Measurements from ENCODE around the gene AATK. TPM values are rescaled to one million over a fixed set of nuclear protein-coding genes. Genes with fewer than 3 reads are reported as not detected.
A peak's percentile ranks its signal among the peaks of the same experiment; 100 is the strongest.

The AATK gene
- polyA plus RNA-seq, 2 of the 4 experiments (the other 2 are of a cell fraction): 0.26 to 0.37 TPM

DNA sequence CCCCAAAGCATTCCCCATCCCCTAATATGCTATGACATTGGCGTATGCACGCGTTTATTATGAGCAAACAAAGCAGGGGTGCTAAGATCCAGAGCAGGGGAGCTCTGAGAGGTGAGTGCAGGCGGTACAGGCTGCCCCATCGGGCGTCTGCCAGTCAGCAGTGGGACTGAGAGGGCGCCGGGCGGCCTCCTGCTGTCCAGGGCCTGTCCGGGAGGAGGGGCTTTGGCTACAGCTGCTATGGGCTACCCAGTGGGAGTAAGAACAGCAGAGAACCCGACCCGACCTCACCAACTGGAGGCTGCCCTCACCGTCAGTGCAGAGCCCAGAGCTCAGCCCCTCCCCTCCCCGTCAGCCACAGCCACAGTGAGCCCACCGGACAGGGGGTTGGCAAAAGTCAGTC is 18.5 kb upstream of the AATK start:
- ChIA-PET CTCF (interaction anchor here (1.2 to 4.6 kb wide), 3 partner anchors 16 to 41 kb away, joined by 3 to 36 read pairs (median 31); no protein-coding TSS in a partner anchor), POLR2A (no interaction called here)
- Histone ChIP-seq H3K4me3 (no peak overlapping the region), H3K4me1 (no peaks in the 10 kb centered on the region), H3K9me3 (no peaks in the 10 kb centered on the region), H3K4me2 (no peak overlapping the region), H3K27ac (no peak overlapping the region)
- TF ChIP-seq, protein P1, sequence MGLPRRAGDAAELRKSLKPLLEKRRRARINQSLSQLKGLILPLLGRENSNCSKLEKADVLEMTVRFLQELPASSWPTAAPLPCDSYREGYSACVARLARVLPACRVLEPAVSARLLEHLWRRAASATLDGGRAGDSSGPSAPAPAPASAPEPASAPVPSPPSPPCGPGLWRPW (IDR thresholded peaks at IDR 0.05): no peak
- no peak for TF ChIP-seq EHF (CRISPR knock-in tag; IDR thresholded peaks at IDR 0.05)
- TF ChIP-seq, protein P2, sequence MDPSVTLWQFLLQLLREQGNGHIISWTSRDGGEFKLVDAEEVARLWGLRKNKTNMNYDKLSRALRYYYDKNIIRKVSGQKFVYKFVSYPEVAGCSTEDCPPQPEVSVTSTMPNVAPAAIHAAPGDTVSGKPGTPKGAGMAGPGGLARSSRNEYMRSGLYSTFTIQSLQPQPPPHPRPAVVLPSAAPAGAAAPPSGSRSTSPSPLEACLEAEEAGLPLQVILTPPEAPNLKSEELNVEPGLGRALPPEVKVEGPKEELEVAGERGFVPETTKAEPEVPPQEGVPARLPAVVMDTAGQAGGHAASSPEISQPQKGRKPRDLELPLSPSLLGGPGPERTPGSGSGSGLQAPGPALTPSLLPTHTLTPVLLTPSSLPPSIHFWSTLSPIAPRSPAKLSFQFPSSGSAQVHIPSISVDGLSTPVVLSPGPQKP (IDR thresholded peaks at IDR 0.05; ENCODE audit: low read depth, low read length): no peak
- no peak for TF ChIP-seq RCOR1 (IDR thresholded peaks at IDR 0.05; ENCODE audit: low read depth, low read length)
- DNase-seq (ENCODE audit: low read depth in 1 of 2, low spot score in 1 of 2) (no peak), FAIRE-seq (no peak), ATAC-seq (peak in 1 of 2 experiments; percentile 13; a peak in 2 of 6 replicates)
- WGBS (ENCODE audit: missing lambda C conversion rate): 53% methylated on average over 15 of the region's 15 CpGs

DNA sequence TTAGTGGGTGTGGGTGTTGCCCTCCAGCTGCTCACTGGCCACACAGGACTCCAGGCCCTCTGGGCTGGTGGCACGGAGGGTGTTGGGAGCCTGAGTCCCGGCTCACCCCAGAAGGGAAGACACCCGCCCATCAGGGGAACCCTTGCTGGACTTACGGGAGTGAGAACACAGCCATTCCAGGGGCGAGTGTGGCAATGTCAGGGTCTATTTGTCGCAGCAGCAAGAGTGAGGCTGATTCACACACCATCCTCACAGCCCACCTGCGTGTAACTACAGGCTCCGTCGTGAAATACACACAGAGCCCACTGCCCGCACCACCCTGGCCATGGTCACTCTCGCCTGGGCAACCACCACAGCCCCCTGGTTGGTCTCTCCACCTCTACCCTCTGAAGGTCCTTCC is 17.8 kb upstream of the AATK start:
- H3K9me3 ChIP-seq: no peaks in the 10 kb centered on the region
- TF ChIP-seq HOXB5 (CRISPR knock-in tag; IDR thresholded peaks at IDR 0.05) (no peak), HDAC2 (IDR thresholded peaks at IDR 0.05) (no peak), EP300 (IDR thresholded peaks at IDR 0.05) (no peak), NR3C1 (IDR thresholded peaks at IDR 0.05) (no peak), RARB (CRISPR knock-in tag; IDR thresholded peaks at IDR 0.05) (no peak), RFX5 (IDR thresholded peaks at IDR 0.05) (no peak), CHD4 (IDR thresholded peaks at IDR 0.05; ENCODE audit: borderline replicate concordance) (no peak), RAD21 (conservative IDR thresholded peaks at IDR 0.05 in 1 of 2, IDR thresholded peaks at IDR 0.05 in 1 of 2) (no peak), SMC3 (IDR thresholded peaks at IDR 0.05) (no peak), ZC3H11A (IDR thresholded peaks at IDR 0.05) (no peak), ESRRA (IDR thresholded peaks at IDR 0.05; ENCODE audit: borderline replicate concordance, low read length) (no peak), RNF2 (IDR thresholded peaks at IDR 0.05; ENCODE audit: borderline replicate concordance, low read depth) (no peak)
- TF ChIP-seq, protein P3, sequence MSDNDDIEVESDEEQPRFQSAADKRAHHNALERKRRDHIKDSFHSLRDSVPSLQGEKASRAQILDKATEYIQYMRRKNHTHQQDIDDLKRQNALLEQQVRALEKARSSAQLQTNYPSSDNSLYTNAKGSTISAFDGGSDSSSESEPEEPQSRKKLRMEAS (IDR thresholded peaks at IDR 0.05): no peak
- TF ChIP-seq, protein P4, sequence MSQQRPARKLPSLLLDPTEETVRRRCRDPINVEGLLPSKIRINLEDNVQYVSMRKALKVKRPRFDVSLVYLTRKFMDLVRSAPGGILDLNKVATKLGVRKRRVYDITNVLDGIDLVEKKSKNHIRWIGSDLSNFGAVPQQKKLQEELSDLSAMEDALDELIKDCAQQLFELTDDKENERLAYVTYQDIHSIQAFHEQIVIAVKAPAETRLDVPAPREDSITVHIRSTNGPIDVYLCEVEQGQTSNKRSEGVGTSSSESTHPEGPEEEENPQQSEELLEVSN (IDR thresholded peaks at IDR 0.05; ENCODE audit: borderline replicate concordance, low read depth): no peak
- no peaks in the 10 kb centered on the region for H3K4me1 ChIP-seq
- no peak overlapping the region for H3K27ac ChIP-seq
- DNase-seq (ENCODE audit: low read depth in 1 of 2, low spot score in 1 of 2) (no peak), FAIRE-seq (no peak), ATAC-seq (no peak)
- CTCF ChIA-PET: interaction anchor here (4.6 kb wide), 1 partner anchor 41 kb away, joined by 31 read pairs; no protein-coding TSS in a partner anchor
- 82% methylated on average over 11 of the region's 11 CpGs for WGBS (ENCODE audit: missing lambda C conversion rate)
- no peak overlapping the region for H3K4me3 ChIP-seq
- H3K4me2 ChIP-seq: no peak overlapping the region
- POLR2A ChIA-PET: no interaction called here

DNA sequence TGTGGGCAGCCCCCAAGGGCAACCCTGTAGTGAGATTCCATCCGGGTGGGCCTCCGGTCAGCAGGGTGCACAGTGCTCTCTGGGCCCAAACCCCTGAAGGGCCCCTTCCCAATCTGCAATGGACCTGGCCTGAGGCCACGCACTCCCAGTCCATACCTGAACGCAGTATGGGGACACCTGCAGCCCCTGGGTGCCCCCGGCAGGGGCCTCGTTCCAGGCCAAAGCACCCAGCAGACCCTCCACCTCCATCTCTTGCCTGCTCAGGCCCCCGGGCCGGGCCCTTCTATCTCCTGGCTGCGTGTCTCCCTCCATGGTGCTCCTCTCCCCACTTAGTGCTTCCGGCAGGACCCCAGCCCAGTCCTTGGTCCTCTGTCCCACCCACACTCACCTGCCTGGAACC is 17.3 kb upstream of the AATK start:
- no peak; a peak in 1 of 6 replicates for ATAC-seq
- WGBS (ENCODE audit: missing lambda C conversion rate): 85% methylated on average over 10 of the region's 10 CpGs
- TF ChIP-seq, protein P5, sequence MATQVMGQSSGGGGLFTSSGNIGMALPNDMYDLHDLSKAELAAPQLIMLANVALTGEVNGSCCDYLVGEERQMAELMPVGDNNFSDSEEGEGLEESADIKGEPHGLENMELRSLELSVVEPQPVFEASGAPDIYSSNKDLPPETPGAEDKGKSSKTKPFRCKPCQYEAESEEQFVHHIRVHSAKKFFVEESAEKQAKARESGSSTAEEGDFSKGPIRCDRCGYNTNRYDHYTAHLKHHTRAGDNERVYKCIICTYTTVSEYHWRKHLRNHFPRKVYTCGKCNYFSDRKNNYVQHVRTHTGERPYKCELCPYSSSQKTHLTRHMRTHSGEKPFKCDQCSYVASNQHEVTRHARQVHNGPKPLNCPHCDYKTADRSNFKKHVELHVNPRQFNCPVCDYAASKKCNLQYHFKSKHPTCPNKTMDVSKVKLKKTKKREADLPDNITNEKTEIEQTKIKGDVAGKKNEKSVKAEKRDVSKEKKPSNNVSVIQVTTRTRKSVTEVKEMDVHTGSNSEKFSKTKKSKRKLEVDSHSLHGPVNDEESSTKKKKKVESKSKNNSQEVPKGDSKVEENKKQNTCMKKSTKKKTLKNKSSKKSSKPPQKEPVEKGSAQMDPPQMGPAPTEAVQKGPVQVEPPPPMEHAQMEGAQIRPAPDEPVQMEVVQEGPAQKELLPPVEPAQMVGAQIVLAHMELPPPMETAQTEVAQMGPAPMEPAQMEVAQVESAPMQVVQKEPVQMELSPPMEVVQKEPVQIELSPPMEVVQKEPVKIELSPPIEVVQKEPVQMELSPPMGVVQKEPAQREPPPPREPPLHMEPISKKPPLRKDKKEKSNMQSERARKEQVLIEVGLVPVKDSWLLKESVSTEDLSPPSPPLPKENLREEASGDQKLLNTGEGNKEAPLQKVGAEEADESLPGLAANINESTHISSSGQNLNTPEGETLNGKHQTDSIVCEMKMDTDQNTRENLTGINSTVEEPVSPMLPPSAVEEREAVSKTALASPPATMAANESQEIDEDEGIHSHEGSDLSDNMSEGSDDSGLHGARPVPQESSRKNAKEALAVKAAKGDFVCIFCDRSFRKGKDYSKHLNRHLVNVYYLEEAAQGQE (IDR thresholded peaks at IDR 0.05): no peak
- no peak for TF ChIP-seq RNF2 (IDR thresholded peaks at IDR 0.05; ENCODE audit: borderline replicate concordance, low read depth)
- no peak for TF ChIP-seq BHLHE40 (IDR thresholded peaks at IDR 0.05; ENCODE audit: low read depth, low read length)
- TF ChIP-seq RARB (CRISPR knock-in tag; IDR thresholded peaks at IDR 0.05): no peak
- TF ChIP-seq HOXB13 (CRISPR knock-in tag; IDR thresholded peaks at IDR 0.05; ENCODE audit: low read depth): no peak
- no peak for TF ChIP-seq GATA3 (IDR thresholded peaks at IDR 0.05; ENCODE audit: borderline replicate concordance)
- TF ChIP-seq MAFK (IDR thresholded peaks at IDR 0.05; ENCODE audit: partially characterized antibody): no peak
- no peak for TF ChIP-seq FOXS1 (CRISPR knock-in tag; IDR thresholded peaks at IDR 0.05)
- TF ChIP-seq CHD4 (IDR thresholded peaks at IDR 0.05; ENCODE audit: borderline replicate concordance): no peak
- no peak for TF ChIP-seq ZFP36 (IDR thresholded peaks at IDR 0.05; ENCODE audit: borderline replicate concordance, partially characterized antibody)
- TF ChIP-seq TFCP2L1 (CRISPR knock-in tag; IDR thresholded peaks at IDR 0.05): no peak
- TF ChIP-seq, protein P2 (IDR thresholded peaks at IDR 0.05; ENCODE audit: low read depth, low read length): no peak
- no peak for TF ChIP-seq CBX8 (IDR thresholded peaks at IDR 0.05)

More for the DNA sequence above, 17.3 kb upstream of the AATK start:
- DNase-seq (ENCODE audit: low read depth in 1 of 2, low spot score in 1 of 2) (no peak), FAIRE-seq (no peak)
- H3K4me2 ChIP-seq: no peak overlapping the region
- H3K4me1 ChIP-seq: no peaks in the 10 kb centered on the region
- CTCF ChIA-PET: no interaction called here
- POLR2A ChIA-PET: no interaction called here
- no peak overlapping the region for H3K4me3 ChIP-seq
- no peaks in the 10 kb centered on the region for H3K9me3 ChIP-seq
- H3K27ac ChIP-seq: no peak overlapping the region

Data from A549 (cell line).